Activated T-cell treated with anti-CD3 and anti-CD28 coated beads for 1 hour (primary cell): Measurements from ENCODE around the gene VGLL3.

Source experiments
- DNase-seq: peaks from one replicate; pipeline ENCODE4 v3.0.0-alpha.2; 2020; ENCODE audit warnings: low read depth

Gene VGLL3

DNA sequence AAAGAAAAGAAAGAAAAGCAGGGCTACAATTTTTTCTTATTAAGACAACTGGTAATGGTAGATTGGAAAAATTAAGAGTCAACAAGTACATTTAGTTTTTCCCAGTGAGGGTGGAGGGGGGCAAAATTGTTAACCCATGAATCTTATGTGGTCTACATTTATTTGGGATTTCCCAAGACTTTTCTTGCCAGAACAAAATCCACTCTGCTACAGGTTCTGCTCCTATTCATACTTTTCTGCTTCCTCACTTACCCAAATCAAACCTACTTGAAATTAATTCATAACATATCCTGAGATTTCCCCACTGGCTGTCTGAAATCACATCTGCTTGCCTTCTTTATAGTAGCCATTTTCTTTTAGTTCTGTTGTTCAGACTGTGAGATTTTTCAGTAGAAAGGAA, 41.1 kb downstream of the VGLL3 start:
- no peak for DNase-seq

- no peak for DNase-seq
These were observed 42.1 kb downstream of the VGLL3 start for GRCh38 chr3:86948822-86949221.

DNA sequence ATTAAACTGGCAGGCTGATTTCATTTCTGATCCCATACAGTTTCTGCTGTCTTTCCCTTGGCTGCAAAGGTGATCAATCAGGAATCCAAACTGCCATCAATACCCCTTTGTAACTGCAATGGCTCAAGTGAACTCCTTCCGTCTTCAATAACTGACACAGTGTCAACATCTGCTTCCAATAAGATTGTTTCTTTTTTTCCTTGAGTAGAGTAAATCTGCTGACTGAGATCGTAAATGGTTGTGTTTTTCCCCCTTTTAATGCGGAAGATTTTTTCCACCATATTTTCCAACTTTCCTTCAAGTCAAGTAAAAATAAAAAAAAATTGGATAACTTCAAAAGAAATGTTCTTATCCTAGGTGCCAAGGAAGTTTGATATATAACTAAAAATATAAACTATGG, 48.7 kb downstream of the VGLL3 start:
- DNase-seq = no peak

- DNase-seq = no peak
These were observed 52.4 kb downstream of the VGLL3 start for GRCh38 chr3:86938416-86939105.

DNA sequence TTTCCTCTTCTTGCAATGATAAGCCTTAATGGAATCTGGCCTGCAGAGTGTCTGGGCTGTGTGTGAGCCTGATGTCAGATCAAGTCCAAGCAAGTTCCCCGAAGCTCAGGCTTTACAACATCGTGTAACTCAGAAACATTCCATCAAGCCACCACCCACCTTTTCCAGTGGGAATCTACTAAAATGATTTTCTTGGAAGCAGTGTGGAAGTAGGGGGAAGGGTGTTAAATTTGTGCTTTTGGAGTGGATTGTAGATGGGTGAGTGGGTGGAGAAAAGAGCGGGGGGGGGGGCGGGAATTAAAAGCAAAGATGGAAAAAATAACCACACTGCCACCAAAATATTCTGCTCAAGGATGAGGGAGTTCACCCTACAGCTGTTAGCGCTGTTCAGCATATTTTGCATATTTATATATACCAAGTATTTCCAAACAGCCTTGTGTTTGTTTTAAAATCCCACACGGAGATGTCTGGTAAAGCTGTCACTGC, 53.6 kb downstream of the VGLL3 start:
- no peak for DNase-seq

DNA sequence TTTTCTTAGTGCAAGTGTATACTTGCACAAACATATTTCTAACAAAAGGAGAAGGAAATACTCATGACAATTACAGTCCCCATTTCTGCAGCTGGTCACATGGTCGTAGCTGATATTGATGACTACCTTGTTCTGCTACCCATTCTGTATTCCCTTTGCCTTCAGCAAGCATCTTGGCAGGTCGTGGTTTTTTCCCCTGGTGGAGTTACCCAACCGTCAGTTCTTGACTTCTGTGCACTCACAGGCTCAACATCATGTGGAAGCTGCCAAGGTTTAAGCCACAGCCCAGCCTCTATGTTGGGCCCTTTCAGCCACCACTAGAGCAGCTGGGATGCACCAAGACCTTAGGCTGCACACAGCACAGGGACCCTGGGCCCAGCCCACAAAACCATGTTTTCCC, 56.1 kb downstream of the VGLL3 start:
- DNase-seq = no peak

DNA sequence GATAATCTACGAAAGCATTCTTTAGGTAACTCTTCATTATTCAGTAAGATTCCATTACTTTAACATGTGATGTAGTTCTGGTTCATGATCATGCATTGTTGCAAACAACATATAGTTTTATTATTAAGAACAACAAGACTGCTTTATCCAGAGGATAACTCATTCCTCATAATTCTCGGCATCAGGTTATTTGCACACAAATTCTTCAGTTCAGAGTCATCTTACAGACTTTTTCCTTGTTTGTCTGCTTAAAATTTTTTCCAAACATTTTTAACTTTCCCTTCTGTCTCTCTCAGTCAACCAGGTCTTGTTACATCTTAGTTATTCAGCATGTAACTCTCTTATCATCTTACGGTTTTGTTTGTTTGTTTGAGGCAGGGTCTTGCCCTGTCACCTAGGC, 60.1 kb downstream of the VGLL3 start:
- no peak for DNase-seq

GRCh38 chr3:86930181-86930580, 60.8 kb downstream of the VGLL3 start:
- DNase-seq = no peak

DNA sequence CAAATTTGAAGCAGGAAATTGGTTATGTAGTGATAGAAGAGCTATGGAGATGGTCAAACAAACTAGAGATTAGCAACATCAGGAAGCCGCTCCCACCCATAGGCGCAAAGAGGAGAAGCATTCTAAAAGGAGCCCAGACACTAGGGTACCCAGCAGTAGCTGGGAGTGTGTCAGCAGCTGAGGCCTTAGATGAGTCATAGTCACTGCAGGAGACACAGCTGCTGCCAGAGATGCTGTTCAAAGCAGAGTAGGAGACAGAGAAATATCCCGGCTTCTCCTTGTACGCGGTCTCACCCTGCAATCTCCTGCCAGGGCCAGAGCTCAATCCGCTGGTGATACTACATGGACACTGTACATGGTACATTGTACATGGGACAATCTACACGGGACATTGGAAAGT, 61.9 kb downstream of the VGLL3 start:
- no peak for DNase-seq

DNA sequence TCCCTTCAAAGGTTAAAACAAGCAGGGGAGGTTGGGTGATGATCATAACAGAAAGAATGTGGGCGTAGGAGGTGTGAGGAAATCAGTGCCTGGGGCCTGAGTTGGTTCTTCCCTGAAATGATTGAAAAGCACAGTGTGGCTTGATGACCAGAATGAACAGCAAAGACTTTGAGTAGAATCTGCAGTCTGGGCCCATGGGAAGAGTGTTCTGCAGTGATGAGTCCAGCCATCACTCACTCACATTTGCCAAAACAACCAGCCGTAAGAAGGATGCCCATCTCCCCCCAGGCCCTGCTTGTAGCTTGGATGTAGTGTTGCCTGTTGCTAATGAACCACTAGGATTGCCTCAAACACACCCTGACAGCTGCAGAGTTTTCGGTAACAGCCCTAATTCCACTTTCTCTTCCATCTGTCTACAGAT, 67.9 kb downstream of the VGLL3 start:
- DNase-seq = no peak

- DNase-seq = no peak
These were observed 68.8 kb downstream of the VGLL3 start for GRCh38 chr3:86921971-86922680.

DNA sequence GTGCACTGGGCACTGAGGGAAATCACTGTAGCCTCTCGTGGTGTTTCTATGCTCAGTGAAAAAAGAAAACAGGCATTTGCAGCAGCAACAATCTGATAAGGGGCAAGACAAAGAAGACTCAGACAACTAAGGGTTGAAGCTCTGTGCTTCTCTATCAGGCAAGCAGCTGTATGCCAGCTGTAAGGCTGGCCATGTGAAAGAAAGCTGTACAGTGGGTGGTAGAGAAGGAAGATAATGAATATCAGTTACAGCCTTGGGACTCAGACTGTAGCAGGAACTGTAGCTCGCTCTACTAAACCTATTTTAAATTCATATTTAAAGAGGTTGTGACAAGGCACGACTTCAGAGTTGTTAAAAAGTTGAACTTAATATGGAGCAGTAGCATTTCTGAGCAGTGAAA, 76.3 kb downstream of the VGLL3 start:
- DNase-seq = no peak

DNA sequence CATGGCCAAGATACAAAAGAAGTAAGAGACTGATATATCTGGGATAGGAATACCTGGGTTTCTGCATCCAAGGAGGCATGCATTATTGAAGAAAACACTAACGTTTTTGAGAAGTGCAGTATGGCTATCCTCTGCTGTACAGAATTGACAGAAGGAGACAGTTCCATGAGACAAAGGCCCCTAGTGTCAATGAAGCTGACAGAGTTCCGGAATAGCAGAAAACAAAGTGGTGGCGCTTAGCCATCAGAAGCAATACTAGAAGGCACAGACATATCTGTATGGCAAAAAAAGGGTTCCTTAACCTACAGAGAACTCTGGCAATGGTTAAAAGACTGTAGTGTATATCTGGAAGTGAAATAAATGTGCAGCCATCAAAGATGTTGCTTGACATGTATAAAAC, 77.8 kb downstream of the VGLL3 start:
- no peak for DNase-seq

GRCh38 chr3:86895202-86895601, 95.7 kb downstream of the VGLL3 start:
- no peak for DNase-seq

DNA sequence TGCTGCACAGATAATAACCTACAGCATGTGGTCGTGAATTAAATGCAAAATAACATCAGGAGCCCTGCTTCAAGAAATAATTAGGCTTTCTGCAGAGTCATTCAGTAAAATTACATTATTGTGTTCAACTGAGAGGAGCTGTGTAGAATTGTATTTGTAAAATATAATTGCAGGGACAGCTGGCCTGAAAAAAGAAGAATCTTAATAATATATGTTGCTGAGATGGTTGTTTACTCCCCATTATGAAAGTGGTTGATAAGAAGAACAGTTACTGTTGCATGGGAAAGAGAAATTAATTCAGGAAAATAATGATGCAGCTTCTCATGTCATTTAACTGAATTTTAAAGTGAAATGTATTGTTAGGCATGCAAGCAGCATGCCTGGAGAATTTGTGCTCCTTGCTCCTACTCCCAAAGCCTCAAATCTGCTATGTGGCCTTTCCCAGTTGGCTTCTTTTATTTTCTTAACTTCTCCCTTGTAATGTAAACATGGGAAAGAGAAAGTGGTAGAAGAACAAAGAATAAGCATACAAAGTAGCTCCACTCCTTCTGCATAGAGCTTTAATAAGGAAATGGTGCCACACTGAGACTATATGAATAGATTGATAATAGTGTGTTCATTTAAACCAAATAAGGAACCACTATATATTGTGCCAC, 100.1 kb downstream of the VGLL3 start:
- no peak for DNase-seq
